GM19468 (cell line): ENCODE results near the gene KCNJ5.
A peak's percentile ranks its signal among the peaks of the same experiment; 100 is the strongest.

Experiments used
- ATAC-seq: cut with Tn5 transposase; IDR thresholded peaks from one replicate; pipeline ENCODE4 v1.9.1; 2021; ENCODE audit warnings: mild to moderate bottlenecking, moderate library complexity, moderate number of reproducible peaks; ENCODE audit not compliant: unreplicated experiment; ENCODE audit errors: extremely low read depth

The KCNJ5 gene

DNA sequence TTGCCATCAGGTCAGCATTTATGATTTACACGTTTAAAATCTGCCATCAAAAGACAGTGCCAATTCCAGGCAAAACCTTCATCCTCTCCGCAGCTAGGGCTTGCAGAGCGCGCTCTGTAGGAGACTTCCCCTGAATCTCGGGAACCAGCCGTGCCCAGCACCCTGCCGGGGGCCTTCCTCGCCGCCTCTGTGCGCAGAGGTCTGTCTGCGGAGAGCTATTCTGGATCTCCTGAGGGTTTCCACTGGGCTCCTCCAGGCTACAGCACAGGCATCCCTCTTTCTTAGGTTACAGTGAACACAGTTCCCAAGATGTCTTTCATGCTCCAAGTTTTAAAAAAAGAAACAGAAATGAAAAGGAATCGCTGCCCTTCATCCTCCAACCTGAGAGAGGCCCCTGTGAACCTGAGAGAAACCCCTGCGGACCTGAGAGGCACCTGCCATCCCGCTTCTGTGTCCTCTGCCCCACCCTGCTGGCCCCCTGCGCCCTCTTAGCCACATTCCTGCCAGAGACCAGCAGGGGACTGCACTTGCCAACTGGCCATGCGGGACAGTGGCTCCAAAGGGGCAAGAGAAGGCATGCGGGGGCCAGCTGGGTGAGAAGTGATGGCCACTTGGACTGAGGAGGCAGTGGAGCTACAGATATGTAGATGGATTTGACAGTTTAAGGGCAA, 35.4 kb downstream of the KCNJ5 start:
- no peak for ATAC-seq

DNA sequence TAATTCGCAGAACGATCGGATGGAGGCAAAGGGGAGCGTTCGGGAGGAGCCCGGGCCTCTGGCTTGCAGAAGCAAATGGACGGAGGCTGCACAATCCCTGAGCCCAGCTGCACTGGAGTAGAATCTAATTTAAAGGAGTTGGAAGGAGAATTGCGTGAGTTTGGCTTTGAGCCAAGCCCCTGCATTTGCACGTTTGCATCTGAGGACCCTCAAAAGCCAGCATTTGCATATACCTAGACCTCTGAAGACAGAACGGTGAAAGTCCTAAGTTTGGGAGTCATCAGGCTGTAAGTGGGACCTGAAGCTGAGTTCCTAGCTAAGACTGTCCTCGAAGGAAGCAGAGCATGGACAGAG, 35.9 kb downstream of the KCNJ5 start:
- no peak for ATAC-seq

- no peak for ATAC-seq
These were observed 36.7 kb downstream of the KCNJ5 start for GRCh38 chr11:128927683-128928336.

- ATAC-seq = peak; percentile 100
These were observed 37.2 kb downstream of the KCNJ5 start for GRCh38 chr11:128928400-128928799.

- no peak for ATAC-seq
These were observed 38.3 kb downstream of the KCNJ5 start for GRCh38 chr11:128929468-128929867.

DNA sequence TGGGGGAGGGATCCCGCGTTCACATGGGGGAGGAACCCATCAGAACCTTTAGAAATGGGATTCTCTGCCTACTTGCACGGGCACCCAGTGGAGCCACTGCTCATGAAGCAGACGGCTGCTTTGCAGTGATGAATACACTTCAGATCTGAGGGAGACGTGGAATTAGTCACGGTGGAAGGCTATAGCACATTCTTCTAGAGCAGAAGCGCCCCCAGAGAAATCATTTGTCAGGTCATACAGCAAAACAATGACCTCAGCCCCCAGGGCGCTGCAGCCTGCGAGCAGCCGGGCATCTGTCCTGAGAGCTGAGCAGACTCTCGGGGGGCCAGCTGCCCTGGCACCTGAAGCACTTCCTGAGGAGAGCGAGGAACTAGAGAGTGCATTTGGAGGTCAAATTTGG, 38.8 kb downstream of the KCNJ5 start:
- no peak for ATAC-seq

- no peak for ATAC-seq
These were observed 39.9 kb downstream of the KCNJ5 start for GRCh38 chr11:128931066-128931465.

GRCh38 chr11:128931668-128932067, 40.5 kb downstream of the KCNJ5 start:
- no peak for ATAC-seq

- ATAC-seq = no peak
These were observed 42.5 kb downstream of the KCNJ5 start for GRCh38 chr11:128933481-128934178.

- ATAC-seq = no peak
These were observed 43.2 kb downstream of the KCNJ5 start for GRCh38 chr11:128934351-128934750.

DNA sequence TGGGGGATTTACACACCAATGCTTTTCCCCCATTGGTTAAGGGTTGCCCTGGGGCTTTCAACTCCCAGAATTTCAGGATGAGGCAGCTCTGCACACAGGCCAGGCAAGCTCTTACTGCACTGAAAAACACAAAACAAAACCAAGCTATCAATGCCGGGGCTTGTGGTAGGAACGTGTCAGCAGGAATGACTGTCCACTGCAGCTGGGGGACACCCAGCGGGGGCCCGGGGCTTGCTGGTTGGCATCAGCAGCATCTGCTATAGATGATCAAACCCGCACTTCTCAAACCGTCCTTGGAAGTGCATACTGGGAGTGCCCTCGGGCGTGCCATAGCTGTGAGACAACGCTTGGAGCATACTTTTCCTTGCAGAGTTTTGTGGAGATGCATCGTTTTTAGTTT, 43.8 kb downstream of the KCNJ5 start:
- no peak for ATAC-seq

DNA sequence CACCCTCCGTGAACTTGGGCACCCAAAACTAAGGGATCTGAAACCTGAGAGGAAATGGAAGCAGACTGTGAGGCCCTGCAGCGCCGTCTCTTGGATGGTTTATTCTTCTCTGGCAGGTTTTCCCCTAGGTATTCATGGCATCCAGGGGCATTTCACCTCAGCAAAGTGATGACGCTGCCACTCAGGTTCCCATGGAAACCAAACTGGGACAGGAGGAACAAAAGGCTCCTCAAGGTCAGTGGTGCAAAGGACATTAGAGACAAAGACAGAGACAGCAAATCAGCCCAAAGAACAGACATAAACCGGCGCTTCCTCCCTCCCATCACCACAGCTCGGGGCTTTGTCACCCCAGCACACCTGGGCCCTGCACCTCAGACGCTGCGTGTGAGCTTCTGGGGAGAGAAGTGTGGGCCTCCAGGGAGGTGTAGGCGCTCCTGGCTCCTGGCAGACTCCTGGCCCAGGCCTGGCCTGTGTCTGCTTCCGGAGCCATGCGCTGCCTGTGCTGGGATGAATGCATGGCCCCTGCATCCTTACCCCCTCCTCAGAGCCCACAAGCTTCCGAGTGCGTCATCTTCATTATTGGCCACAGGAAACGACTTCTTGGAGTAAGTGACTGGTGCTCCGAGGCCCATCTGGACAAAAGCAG, 45.6 kb downstream of the KCNJ5 start:
- no peak for ATAC-seq

GRCh38 chr11:128937480-128937879, 46.3 kb downstream of the KCNJ5 start:
- ATAC-seq = no peak

DNA sequence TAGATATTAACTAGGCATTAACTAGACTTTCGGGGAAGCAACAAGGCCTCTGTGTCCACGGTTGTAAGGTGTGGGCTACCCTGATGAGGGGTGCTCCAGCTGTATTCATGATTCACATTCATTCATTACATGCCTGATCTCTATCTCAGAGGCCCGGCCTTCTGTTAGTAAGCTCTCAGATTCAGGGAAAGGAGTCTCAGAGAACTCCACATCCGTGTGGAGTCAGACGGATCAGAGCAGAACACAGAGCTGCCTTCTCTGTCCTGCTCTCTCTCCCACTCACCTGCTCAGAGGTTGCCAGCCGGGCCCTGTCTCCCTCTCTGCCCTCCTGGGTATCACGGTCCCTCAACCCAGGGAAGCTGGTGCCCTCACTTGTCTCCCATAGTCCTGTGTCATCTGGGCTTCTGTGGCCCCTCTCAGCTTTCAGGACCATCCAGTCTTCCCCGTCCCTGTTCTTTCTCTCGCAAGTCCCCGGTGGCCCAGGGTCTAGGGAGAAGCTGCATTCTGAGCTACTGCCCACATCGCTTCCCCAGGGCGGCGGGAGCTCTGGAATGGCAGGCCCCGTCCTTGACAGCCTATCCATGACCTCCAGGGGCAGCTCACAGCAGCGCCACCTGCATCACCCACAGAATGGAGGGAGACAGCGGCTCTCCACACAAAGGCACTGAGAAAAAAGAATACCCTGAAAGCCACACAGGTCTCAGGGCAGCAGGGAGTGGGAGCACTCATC, 47.2 kb downstream of the KCNJ5 start:
- no peak for ATAC-seq

DNA sequence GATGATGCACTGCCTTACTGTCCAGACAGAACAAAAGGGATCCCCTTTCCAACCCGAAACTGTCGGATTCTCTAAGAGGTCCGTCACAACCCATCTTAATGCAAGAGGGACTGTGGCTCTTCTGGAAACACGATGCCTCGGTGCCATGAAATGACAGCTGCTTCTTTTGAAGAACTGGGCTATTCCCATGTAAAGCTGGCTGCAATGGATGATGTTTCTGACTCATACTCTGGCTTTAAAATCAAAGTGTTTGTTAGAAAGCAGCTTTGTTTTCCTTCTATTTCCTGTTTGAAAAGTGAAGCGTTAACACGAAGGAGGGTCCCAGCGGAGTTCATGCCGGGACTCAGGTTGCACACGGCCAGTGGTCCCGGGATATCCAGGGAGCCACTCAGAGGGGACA, 48.4 kb downstream of the KCNJ5 start:
- no peak for ATAC-seq

DNA sequence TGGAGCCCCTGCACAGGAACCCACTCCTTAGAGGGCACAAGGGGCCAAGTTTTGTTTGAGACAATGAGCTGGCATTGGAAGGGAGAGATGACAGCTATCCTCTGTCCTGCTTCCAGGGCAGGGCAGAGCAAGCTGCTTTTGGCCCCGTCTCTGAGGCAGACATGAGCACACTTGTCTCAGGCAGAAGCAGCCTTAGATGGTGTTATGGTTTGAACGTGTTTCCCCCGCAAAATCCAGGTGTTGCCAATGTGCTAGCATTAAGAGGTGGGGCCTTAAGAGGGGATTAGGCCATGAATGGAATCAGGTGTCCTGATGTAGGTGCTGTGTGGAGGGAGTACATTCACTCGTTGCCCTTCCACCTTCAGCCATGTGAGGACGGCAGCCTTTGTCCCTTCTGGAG, 49.0 kb downstream of the KCNJ5 start:
- ATAC-seq = no peak

GRCh38 chr11:128940603-128941002, 49.4 kb downstream of the KCNJ5 start:
- ATAC-seq = no peak

GRCh38 chr11:128941110-128941509, 50.0 kb downstream of the KCNJ5 start:
- no peak for ATAC-seq

DNA sequence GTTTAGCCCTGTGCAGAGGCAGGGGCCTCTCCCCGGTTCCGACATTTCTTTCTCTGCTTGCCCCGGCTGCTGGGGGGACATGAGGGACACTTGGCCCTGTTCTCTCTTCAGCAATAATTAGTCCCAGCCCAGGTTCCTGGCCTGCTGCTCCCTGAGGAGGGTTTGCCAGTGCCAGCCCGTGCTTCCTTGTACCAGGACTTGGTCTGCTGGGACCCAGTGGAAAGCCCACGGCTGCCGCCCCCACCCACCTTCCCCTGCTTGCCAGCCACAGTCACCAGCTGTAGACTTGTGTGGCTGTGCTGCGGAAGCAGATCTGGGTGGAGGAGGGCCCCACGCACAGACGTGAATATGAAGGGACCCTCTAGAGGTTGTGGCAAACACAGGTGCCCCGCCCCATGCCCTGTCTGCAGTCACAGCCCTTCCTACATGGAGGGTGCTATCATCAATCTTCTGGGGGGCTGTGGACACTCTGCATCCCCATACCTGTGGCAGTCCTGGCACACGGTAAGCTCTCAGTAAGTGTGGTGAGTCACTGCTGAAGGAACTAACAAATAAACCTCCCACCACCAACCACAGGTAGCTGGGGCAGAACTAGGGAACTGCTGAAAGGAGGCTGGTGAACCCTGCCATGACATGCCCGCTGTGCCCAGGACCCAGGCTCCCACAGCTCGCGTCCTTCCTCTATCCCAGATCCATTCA, 50.6 kb downstream of the KCNJ5 start:
- no peak for ATAC-seq

DNA sequence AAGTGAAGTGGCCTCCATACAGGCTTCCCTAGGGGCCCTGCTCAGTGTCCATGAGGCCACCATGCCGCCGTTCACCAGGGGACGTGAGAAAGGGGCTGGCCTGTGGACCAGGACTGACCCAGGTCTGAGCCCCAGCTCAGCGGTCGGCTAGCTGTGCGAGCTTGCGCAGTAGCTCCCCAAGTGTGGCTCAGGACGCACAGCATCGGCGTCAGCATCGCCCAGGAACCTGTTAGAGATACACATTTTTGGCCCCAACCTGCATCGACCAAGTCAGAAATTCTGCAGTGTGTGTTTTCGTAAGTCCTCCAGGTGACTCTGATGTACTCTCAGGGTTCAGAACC, 51.1 kb downstream of the KCNJ5 start:
- ATAC-seq = no peak
